Sigmoid colon (tissue), 7 donors: ENCODE measurements around the gene CACNA1E. TPM values are rescaled to one million over a fixed set of nuclear protein-coding genes. Genes with fewer than 3 reads are reported as not detected.

Experiments used
- DNase-seq: peaks from one replicate; pipeline ENCODE4 v3.0.0-alpha.2; 2019
- H3K27ac ChIP-seq, 4 donors: fragments of 200-600 bp; sonication (generic); one replicate each; pipeline ENCODE4 v1.5.1; 2016 to 2019; ENCODE audit warnings: mild to moderate bottlenecking in 1 of 4
- H3K27me3 ChIP-seq, 3 donors: fragments of 200-600 bp; sonication (generic); one replicate each; pipeline ENCODE4 v1.5.1; 2019; ENCODE audit warnings: mild to moderate bottlenecking in 1 of 3
- H3K36me3 ChIP-seq, 4 donors: fragments of 200-600 bp; sonication (generic); one replicate each; pipeline ENCODE4 v1.5.1; 2016 to 2019
- H3K4me1 ChIP-seq, 4 donors: fragments of 200-600 bp; sonication (generic); one replicate each; pipeline ENCODE4 v1.5.1; 2017 to 2019
- H3K4me3 ChIP-seq, 4 donors: fragments of 200-600 bp; sonication (generic); one replicate each; pipeline ENCODE4 v1.5.1; 2017 to 2019; ENCODE audit warnings: mild to moderate bottlenecking in 2 of 4, moderate library complexity in 1 of 4
- H3K9me3 ChIP-seq, 4 donors: fragments of 200-600 bp in 3 of 4; sonication (generic) in 3 of 4; one replicate each; pipeline versions ENCODE4 v1.5.1 to v1.6.1; 2013 to 2019
- CTCF ChIP-seq, 4 experiments: fragments of 450-650 bp in 3 of 4; fragments of 200-600 bp in 1 of 4; IDR thresholded peaks; one replicate each; pipeline ENCODE4 v1.5.1; 2016 to 2019; ENCODE audit warnings: antibody characterized with exemption in 4 of 4, mild to moderate bottlenecking in 3 of 4, moderate library complexity in 2 of 4
- EP300 ChIP-seq, 4 donors: sonication (generic); formaldehyde crosslinking; IDR thresholded peaks; one replicate each; pipeline ENCODE4 v1.6.1; 2017; ENCODE audit warnings: antibody characterized with exemption in 4 of 4
- POLR2A ChIP-seq, 2 donors: fragments of 450-650 bp; IDR thresholded peaks; one replicate each; pipeline ENCODE4 v1.6.1; 2016; ENCODE audit warnings: antibody characterized with exemption in 2 of 2, mild to moderate bottlenecking in 2 of 2, moderate library complexity in 2 of 2
- POLR2AphosphoS5 ChIP-seq, 4 donors: sonication (generic); formaldehyde crosslinking; IDR thresholded peaks; one replicate each; pipeline ENCODE4 v1.6.1; 2017; ENCODE audit warnings: antibody characterized with exemption in 4 of 4
- WGBS, 2 donors: extraction: QIAGEN DNeasy Blood & Tissue Kit; methylation state at CpG; one replicate each; pipeline ENCODE4 v1.1.7; 2013; 5-methylcytosine and 5-hydroxymethylcytosine counted together
- intact Hi-C: fragments of 100-400 bp; cut with DNase I; formaldehyde crosslinking; loops from one replicate; pipeline ENCODE4 v1.15.1; 2023
- polyA plus RNA-seq, 3 donors: library from polyadenylated mRNA; stranded (reverse); fragments of 200-250 nt; gene quantifications; one replicate each; pipeline ENCODE4 v1.2.3, GENCODE V29; 2013
- total RNA-seq, 4 donors: library from RNA; depleted of rRNA; stranded (reverse); fragments of >200 nt; gene quantifications; one replicate each; pipeline ENCODE4 v1.1.0, GENCODE V29; 2016
- donor health status: healthy with polysubstance abuse.
- donor health status: Bipolar disorder and iron deficiency.
- donor health status: healthy.

The CACNA1E gene
- total and polyA plus RNA-seq, 7 donors = 0.16 to 1.1 (median 0.36) TPM; not detected in 2

- Histone ChIP-seq H3K4me1 (no peaks in the 10 kb centered on the region), H3K4me3 (no peak overlapping the region), H3K27ac (no peak overlapping the region), H3K27me3 (no peaks in the 10 kb centered on the region), H3K9me3 (no peaks in the 10 kb centered on the region), H3K36me3 (no peaks in the 10 kb centered on the region)
- WGBS, 2 donors = 72 to 86% methylated on average over 4 of the region's 4 CpGs
- intact Hi-C loops = no loop called here
- no peak for TF ChIP-seq CTCF (IDR thresholded peaks at IDR 0.05)
- TF ChIP-seq EP300 (IDR thresholded peaks at IDR 0.05) = no peak
- no peak for TF ChIP-seq POLR2A (IDR thresholded peaks at IDR 0.05)
- TF ChIP-seq POLR2AphosphoS5 (IDR thresholded peaks at IDR 0.05) = no peak
- DNase-seq = no peak
These were observed 270.8 kb downstream of the CACNA1E start for GRCh38 chr1:181754103-181754502.

- TF ChIP-seq EP300 (IDR thresholded peaks at IDR 0.05) = no peak
- TF ChIP-seq CTCF (IDR thresholded peaks at IDR 0.05) = no peak
- TF ChIP-seq POLR2AphosphoS5 (IDR thresholded peaks at IDR 0.05) = no peak
- no peak for TF ChIP-seq POLR2A (IDR thresholded peaks at IDR 0.05)
- 32 to 71% methylated on average over 3 of the region's 3 CpGs for WGBS, 2 donors
- no peak overlapping the region for H3K4me3 ChIP-seq
- H3K4me1 ChIP-seq = no peaks in the 10 kb centered on the region
- H3K27ac ChIP-seq = no peak overlapping the region
- DNase-seq = no peak
- intact Hi-C loops = no loop called here
- no peaks in the 10 kb centered on the region for H3K27me3 ChIP-seq
- no peaks in the 10 kb centered on the region for H3K36me3 ChIP-seq
- H3K9me3 ChIP-seq = no peaks in the 10 kb centered on the region
These were observed 276.2 kb downstream of the CACNA1E start for GRCh38 chr1:181759481-181759880.

DNA sequence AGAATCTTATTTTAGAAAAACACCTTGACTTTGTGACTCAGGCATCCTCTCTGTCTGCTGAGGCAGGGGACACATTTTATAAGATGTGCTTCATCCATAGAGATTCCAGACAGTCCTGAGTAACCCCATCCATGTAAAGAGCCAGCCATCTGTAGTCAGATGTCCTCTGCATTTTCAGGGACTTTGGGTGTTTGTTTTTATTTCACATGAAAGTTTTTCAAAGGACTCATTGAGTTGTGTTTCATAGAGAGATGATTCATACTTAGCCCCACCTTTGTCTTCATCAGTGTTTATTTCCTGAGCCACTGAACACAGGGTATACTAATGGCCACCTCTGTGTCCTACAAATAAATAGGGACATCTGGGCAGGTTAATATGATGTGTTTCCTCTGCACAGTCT, 280.4 kb downstream of the CACNA1E start:
- H3K9me3 ChIP-seq = no peaks in the 10 kb centered on the region
- H3K4me3 ChIP-seq = no peak overlapping the region
- no peaks in the 10 kb centered on the region for H3K36me3 ChIP-seq
- H3K4me1 ChIP-seq = no peaks in the 10 kb centered on the region
- DNase-seq = no peak
- TF ChIP-seq POLR2AphosphoS5 (IDR thresholded peaks at IDR 0.05) (no peak), EP300 (IDR thresholded peaks at IDR 0.05) (no peak), POLR2A (IDR thresholded peaks at IDR 0.05) (no peak), CTCF (IDR thresholded peaks at IDR 0.05) (no peak)
- no peaks in the 10 kb centered on the region for H3K27me3 ChIP-seq
- intact Hi-C loops = no loop called here
- H3K27ac ChIP-seq = no peak overlapping the region

GRCh38 chr1:181765451-181766026, 282.2 kb downstream of the CACNA1E start:
- TF ChIP-seq POLR2A (IDR thresholded peaks at IDR 0.05) (no peak), CTCF (IDR thresholded peaks at IDR 0.05) (no peak)
- 58 to 85% methylated on average over 5 of the region's 5 CpGs for WGBS, 2 donors
- intact Hi-C loops = no loop called here

More at GRCh38 chr1:181765451-181766026, 282.2 kb downstream of the CACNA1E start:
- Histone ChIP-seq H3K4me1 (no peaks in the 10 kb centered on the region), H3K9me3 (no peaks in the 10 kb centered on the region), H3K4me3 (no peak overlapping the region), H3K36me3 (no peaks in the 10 kb centered on the region), H3K27ac (no peak overlapping the region), H3K27me3 (no peaks in the 10 kb centered on the region)
- no peak for DNase-seq
